Mucosa of rectum (tissue), 2 donors: Measurements from ENCODE around the gene CCL4.
"Not testable (repeated sequence)": the region's sequence is repeated elsewhere in the genome, so short reads cannot be mapped to it uniquely, and the experiment has no call there.

Experiments
- H3K27ac ChIP-seq, 2 donors: one replicate each; pipeline ENCODE4 v1.7.0; 2013; ENCODE audit warnings: inconsistent platforms in 2 of 2, low read depth in 2 of 2, low read length in 2 of 2
- H3K27me3 ChIP-seq, 2 donors: one replicate each; pipeline ENCODE4 v1.7.0; 2013; ENCODE audit warnings: low read length in 2 of 2; ENCODE audit not compliant: control insufficient read depth in 2 of 2, insufficient read depth in 2 of 2
- H3K36me3 ChIP-seq, 2 donors: one replicate each; pipeline ENCODE4 v1.7.0; 2013; ENCODE audit warnings: low read length in 2 of 2; ENCODE audit not compliant: control insufficient read depth in 2 of 2, insufficient read depth in 2 of 2
- H3K4me1 ChIP-seq, 2 donors: one replicate each; pipeline ENCODE4 v1.7.0; 2013; ENCODE audit warnings: low read length in 2 of 2, mild to moderate bottlenecking in 1 of 2; ENCODE audit not compliant: control insufficient read depth in 2 of 2, insufficient read depth in 2 of 2
- H3K4me3 ChIP-seq, 2 donors: one replicate each; pipeline ENCODE4 v1.7.0; 2013; ENCODE audit warnings: low read length in 2 of 2
- H3K9ac ChIP-seq, 2 donors: one replicate each; pipeline ENCODE4 v1.7.0; 2013; ENCODE audit warnings: low read length in 2 of 2, low read depth in 1 of 2, mild to moderate bottlenecking in 1 of 2
- H3K9me3 ChIP-seq, 2 donors: one replicate each; pipeline ENCODE4 v1.7.0; 2013; ENCODE audit warnings: low read length in 2 of 2; ENCODE audit not compliant: control insufficient read depth in 2 of 2
- donor health status: healthy.
- donor health status: Normal muscosa, but diverticular disease.

CCL4 gene

DNA sequence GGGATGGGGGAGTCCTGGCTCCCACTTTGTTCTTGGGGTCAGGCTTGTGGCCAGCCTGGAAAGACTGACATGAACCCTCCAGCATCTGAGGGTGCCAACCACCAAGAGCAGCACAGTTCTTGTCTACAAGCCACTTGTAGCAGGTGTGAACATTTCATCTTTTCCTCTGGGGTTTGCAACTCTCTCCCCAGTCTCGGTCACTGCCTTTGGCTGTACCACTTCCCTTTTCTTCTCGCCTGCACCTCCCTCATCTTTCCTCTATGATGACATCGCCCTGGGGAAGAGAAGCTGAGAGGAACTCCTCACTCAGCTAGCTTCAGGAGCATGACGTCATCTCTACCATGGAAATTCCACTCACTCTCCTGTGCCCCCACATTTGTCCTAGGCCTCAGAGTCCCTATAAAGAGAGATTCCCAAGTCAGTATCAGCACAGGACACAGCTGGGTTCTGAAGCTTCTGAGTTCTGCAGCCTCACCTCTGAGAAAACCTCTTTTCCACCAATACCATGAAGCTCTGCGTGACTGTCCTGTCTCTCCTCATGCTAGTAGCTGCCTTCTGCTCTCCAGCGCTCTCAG is at the start of gene CCL4:
Gene CCL4 (plus strand): TSS at position 427 of the 575 bp plus-strand sequence. CDS start 79 bp downstream, at position 506.
- not testable (repeated sequence) for H3K36me3 ChIP-seq, H3K9ac ChIP-seq, H3K4me1 ChIP-seq, H3K27me3 ChIP-seq, H3K9me3 ChIP-seq, H3K27ac ChIP-seq
- peak within 1 kb of the TSS in 1 of 2 donors; percentile 26 for H3K4me3 ChIP-seq

GRCh38 chr17:36055171-36055570 is 48.5 kb upstream of the CCL4 start:
- no peaks in the 10 kb centered on the region for H3K9me3 ChIP-seq
- H3K4me3 ChIP-seq: no peak overlapping the region
- no peak overlapping the region for H3K9ac ChIP-seq
- no peaks in the 10 kb centered on the region for H3K4me1 ChIP-seq
- no peaks in the 10 kb centered on the region for H3K27me3 ChIP-seq
- H3K27ac ChIP-seq: no peak overlapping the region
- no peaks in the 10 kb centered on the region for H3K36me3 ChIP-seq

GRCh38 chr17:36055921-36056520 is 47.6 kb upstream of the CCL4 start:
- H3K4me1 ChIP-seq: no peaks in the 10 kb centered on the region
- H3K9ac ChIP-seq: no peak overlapping the region
- H3K27me3 ChIP-seq: no peaks in the 10 kb centered on the region
- no peaks in the 10 kb centered on the region for H3K9me3 ChIP-seq
- no peaks in the 10 kb centered on the region for H3K36me3 ChIP-seq
- H3K4me3 ChIP-seq: no peak overlapping the region
- H3K27ac ChIP-seq: no peak overlapping the region

DNA sequence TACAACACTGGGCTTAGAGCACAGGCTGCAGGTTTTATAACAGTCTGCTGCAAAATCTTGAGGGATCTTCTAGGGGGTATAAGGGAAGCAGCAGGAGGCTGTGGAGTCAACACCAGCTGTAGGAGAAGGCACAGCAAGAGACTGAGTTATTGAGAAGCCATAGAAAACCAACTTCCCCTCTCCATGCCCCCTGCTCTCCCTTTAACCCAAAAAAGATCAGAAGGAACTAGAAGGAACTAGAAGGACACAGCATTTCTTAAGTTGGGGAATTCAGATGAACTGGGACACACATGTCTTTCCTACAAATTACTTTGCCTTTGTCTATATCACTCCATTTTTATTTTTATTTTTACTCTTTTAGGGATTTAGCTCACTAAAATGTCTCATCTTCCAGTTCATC is 45.7 kb upstream of the CCL4 start:
- Histone ChIP-seq H3K27ac (no peak overlapping the region), H3K27me3 (no peaks in the 10 kb centered on the region), H3K4me1 (no peaks in the 10 kb centered on the region), H3K9ac (no peak overlapping the region), H3K4me3 (no peak overlapping the region), H3K9me3 (no peaks in the 10 kb centered on the region), H3K36me3 (no peaks in the 10 kb centered on the region)

DNA sequence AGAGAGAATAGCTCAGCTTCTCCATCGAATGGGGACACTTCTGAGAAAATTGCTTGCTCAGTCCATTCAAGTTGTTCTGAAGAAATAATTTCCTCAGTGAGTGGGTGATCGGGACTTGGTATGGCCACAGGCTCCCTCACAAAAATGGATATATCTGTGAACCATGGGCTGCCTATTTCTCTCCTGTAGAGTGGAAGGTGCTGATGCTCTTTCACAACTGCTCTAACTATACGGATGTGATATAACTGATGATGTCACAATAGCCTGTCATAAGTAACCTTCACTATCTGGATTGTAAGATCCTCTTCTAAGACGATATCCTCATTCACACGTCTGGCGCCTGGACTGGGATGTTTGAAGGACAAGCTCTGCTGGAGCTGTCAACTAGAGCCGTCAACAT is 44.2 kb upstream of the CCL4 start:
- no peaks in the 10 kb centered on the region for H3K27me3 ChIP-seq
- H3K4me1 ChIP-seq: no peaks in the 10 kb centered on the region
- no peak overlapping the region for H3K27ac ChIP-seq
- no peaks in the 10 kb centered on the region for H3K36me3 ChIP-seq
- no peak overlapping the region for H3K4me3 ChIP-seq
- no peaks in the 10 kb centered on the region for H3K9me3 ChIP-seq
- H3K9ac ChIP-seq: no peak overlapping the region

DNA sequence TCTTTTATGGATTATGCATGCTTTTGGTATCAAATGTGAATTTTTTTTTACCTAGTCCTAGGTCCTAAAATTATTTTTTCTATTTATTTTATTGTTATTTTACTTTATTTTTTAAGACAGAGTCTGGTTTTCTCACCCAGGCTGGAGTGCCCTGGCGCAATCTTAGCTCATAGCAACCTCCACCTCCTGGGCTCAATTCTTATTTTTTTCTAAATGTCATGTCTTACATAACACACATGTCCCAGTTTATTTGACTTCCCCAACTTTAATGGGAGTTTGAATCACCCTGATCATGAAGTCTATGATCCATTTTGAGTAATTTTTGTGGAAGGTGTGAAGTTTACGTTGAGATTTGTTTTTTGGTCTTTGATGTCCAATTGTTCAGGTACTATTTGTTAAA is 42.8 kb upstream of the CCL4 start:
- Histone ChIP-seq H3K9me3 (no peaks in the 10 kb centered on the region), H3K27me3 (no peaks in the 10 kb centered on the region), H3K9ac (no peak overlapping the region), H3K27ac (no peak overlapping the region), H3K4me3 (no peak overlapping the region), H3K36me3 (no peaks in the 10 kb centered on the region), H3K4me1 (no peaks in the 10 kb centered on the region)

- no peak within 1 kb of the TSS for H3K27ac ChIP-seq
- H3K9me3 ChIP-seq: no peaks in the 10 kb centered on the region
- no peaks in the 10 kb centered on the region for H3K27me3 ChIP-seq
- H3K9ac ChIP-seq: no peak within 1 kb of the TSS
- H3K4me1 ChIP-seq: no peaks in the 10 kb centered on the region
- H3K4me3 ChIP-seq: no peak within 1 kb of the TSS
- no peaks in the 10 kb centered on the region for H3K36me3 ChIP-seq
Measured at GRCh38 chr17:36063786-36064541, 39.7 kb upstream of the CCL4 start, which contains the start of gene CCL18. CCL18 (plus strand) TSS chr17:36064272; CDS start chr17:36064343, 71 bp downstream.

DNA sequence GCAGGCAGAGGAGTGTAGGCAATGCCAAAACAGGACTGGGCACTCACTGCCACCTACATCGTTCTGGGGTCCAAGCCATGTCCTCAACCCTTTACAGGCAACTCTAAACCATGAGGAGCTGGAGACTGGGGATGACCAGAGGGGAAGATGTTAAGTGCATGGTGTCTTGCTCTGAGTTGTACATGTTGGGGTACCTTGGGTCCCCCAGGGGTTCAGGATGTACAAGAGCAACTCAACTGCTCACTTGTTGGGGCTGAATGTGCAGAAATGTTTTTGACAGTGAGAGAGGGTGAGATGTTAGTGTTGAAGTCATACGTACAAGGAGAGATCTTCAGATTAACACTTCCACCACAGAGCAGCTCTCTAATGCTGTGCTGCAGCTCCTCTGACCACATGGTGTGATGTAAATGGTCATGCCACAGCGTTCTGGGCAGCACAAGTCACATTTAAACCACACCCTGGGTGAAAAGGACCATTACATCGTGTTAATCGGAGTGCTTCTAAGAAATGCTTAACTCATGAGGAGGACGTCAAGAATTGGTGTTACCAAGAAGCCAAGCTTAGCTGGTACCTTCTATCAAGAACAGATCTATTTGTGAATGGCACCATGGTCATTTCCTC is 37.2 kb upstream of the CCL4 start:
- H3K4me1 ChIP-seq: no peaks in the 10 kb centered on the region
- peak overlapping the region in 1 of 2 donors; percentile 16 for H3K27ac ChIP-seq
- H3K9me3 ChIP-seq: no peaks in the 10 kb centered on the region
- H3K4me3 ChIP-seq: no peak overlapping the region
- no peak overlapping the region for H3K9ac ChIP-seq
- H3K36me3 ChIP-seq: no peaks in the 10 kb centered on the region
- H3K27me3 ChIP-seq: no peaks in the 10 kb centered on the region

DNA sequence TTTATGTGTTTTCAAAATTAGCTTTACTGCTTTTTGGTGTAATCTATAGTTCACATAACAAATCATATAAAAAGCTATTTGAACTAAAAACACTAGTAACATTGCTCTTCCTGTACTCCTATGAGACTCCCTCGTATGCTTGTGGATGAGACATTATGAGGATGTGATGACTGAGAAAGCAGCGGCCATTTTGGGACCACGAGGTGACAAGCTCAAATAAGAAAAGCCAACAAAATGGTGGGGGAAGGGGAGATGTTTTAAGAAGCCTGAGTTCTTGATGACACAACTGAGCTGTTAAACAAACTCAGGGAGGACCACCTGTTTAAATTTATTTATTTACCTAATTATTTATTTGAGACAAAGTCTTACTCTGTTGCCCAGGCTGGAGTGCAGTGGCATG is 35.1 kb upstream of the CCL4 start:
- H3K9ac ChIP-seq: no peak overlapping the region
- no peak overlapping the region for H3K27ac ChIP-seq
- no peaks in the 10 kb centered on the region for H3K9me3 ChIP-seq
- H3K4me3 ChIP-seq: no peak overlapping the region
- H3K4me1 ChIP-seq: peaks cover 0 to 3% of the 10 kb centered on the region in 2 donors
- no peaks in the 10 kb centered on the region for H3K36me3 ChIP-seq
- H3K27me3 ChIP-seq: no peaks in the 10 kb centered on the region

DNA sequence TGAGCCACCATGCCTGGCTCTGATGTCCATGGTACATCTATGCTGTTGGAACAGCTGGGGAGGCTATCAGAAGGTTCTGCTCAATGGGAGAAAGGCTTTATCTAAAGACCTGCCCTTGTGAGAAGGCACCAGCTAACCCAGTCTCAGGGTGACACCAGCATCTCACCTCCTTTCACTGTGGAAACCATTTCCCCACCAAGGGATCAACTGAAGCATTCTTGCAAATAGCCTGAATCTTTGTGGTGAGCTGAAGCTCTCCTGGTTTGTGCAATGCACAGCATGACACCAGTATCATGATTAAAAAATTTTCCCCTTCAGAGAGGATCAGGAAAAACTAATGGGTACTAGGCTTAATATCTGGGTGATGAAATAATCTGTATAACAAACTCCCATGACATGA is 34.5 kb upstream of the CCL4 start:
- no peak overlapping the region for H3K27ac ChIP-seq
- H3K9ac ChIP-seq: no peak overlapping the region
- no peak overlapping the region for H3K4me3 ChIP-seq
- H3K36me3 ChIP-seq: no peaks in the 10 kb centered on the region
- H3K4me1 ChIP-seq: peaks cover 0 to 3% of the 10 kb centered on the region in 2 donors
- no peaks in the 10 kb centered on the region for H3K9me3 ChIP-seq
- H3K27me3 ChIP-seq: no peaks in the 10 kb centered on the region
